LNCAP (cell line): ENCODE data around the gene STX2.

Source experiments
- CTCF ChIP-seq: fragments of 450-650 bp; IDR thresholded peaks from 2 replicates; pipeline ENCODE4 v1.5.1; 2017; ENCODE audit warnings: mild to moderate bottlenecking

The STX2 gene

GRCh38 chr12:130818635-130819576 is 20.1 kb downstream of the STX2 start:
- TF ChIP-seq CTCF, result peak; percentile 95

- no peak for TF ChIP-seq CTCF
Observed at GRCh38 chr12:130818272-130818634, 20.8 kb downstream of the STX2 start.

GRCh38 chr12:130817804-130818203 is 21.2 kb downstream of the STX2 start:
- no peak for TF ChIP-seq CTCF

- TF ChIP-seq CTCF, result no peak
Observed at GRCh38 chr12:130816097-130816496, 23.0 kb downstream of the STX2 start.

GRCh38 chr12:130815028-130815741 is 23.9 kb downstream of the STX2 start:
- no peak for TF ChIP-seq CTCF

GRCh38 chr12:130813949-130814348 is 25.1 kb downstream of the STX2 start:
- no peak for TF ChIP-seq CTCF

GRCh38 chr12:130813436-130813835 is 25.6 kb downstream of the STX2 start:
- TF ChIP-seq CTCF, result no peak
